GOT3 (cell line): ENCODE measurements around the gene ZNF207.
"Not testable (repeated sequence)": the region's sequence is repeated elsewhere in the genome, so short reads cannot be mapped to it uniquely, and the experiment has no call there.

Experiments used
- DNase-seq: peaks from one replicate; lab custom pipeline; 2025; ENCODE audit warnings: mixed read lengths; lab: John Stamatoyannopoulos, UW

The ZNF207 gene

GRCh38 chr17:32386844-32387243 is 36.9 kb downstream of the ZNF207 start:
- no peak for DNase-seq

- DNase-seq: not testable (repeated sequence)
Observed at GRCh38 chr17:32388128-32388527, 38.2 kb downstream of the ZNF207 start.

GRCh38 chr17:32388613-32389459 is 38.9 kb downstream of the ZNF207 start:
- no peak for DNase-seq

DNA sequence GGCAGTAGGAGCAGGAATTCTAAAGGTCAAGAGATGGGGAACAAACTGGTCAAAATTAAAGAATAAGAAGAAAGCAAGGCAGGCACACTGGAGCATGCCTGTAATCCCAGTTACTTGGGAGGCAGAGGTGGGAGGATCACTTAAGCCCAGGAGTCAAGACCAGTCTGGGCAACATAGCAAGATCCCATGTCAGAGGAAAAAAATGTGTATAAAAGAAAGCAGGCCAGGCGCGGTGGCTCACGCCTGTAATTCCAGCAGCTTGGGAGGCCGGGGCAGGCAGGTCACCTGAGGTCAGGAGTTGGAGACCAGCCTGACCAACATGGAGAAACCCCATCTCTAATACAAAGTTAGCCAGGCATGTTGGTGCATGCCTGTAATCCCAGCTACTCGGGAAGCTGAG is 43.9 kb downstream of the ZNF207 start:
- no peak for DNase-seq

- DNase-seq: no peak
Observed at GRCh38 chr17:32396343-32396742, 46.4 kb downstream of the ZNF207 start.

DNA sequence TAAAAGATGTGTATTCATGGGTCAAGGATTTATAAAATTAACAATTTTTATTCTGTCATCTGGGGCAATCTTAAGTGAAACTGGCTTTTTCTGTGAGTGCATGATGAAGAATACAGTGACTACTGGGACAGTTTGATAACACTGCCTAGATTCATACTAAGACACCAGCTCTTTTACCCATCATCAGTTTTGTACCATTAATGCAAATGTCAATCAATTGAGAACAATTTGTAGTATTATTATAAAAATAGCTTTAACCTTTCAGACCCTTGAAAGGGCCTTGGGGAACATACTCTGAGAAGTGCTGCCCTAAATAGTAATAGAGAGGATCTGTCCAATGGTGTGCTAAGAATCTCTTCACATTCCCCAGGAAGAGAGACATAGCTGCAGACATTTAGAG is 49.0 kb downstream of the ZNF207 start:
- no peak for DNase-seq

- DNase-seq: not testable (repeated sequence)
Observed at GRCh38 chr17:32410085-32410484, 60.1 kb downstream of the ZNF207 start.

DNA sequence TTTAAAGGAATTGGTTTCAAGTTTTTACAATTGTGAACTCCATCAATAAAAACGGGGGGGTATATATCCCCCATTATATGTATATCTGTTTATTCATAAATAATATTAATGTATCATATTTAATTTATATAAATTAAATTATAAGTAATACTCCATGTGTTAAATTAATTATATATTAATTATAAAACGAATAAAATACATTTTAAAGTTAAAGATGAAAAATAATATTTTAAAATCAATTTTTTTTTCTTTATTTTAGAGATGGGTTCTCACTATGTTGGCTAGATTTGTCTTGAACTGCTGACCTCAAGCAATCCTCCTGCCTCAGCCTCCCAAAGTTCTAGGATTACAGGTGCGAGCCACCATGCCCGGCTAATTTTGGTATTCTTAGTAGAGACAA is 76.9 kb downstream of the ZNF207 start:
- DNase-seq: no peak

- DNase-seq: no peak
Observed at GRCh38 chr17:32429598-32429997, 79.6 kb downstream of the ZNF207 start.
